ENCODE measurements around the gene SPRR3.

SPRR3 gene

DNA sequence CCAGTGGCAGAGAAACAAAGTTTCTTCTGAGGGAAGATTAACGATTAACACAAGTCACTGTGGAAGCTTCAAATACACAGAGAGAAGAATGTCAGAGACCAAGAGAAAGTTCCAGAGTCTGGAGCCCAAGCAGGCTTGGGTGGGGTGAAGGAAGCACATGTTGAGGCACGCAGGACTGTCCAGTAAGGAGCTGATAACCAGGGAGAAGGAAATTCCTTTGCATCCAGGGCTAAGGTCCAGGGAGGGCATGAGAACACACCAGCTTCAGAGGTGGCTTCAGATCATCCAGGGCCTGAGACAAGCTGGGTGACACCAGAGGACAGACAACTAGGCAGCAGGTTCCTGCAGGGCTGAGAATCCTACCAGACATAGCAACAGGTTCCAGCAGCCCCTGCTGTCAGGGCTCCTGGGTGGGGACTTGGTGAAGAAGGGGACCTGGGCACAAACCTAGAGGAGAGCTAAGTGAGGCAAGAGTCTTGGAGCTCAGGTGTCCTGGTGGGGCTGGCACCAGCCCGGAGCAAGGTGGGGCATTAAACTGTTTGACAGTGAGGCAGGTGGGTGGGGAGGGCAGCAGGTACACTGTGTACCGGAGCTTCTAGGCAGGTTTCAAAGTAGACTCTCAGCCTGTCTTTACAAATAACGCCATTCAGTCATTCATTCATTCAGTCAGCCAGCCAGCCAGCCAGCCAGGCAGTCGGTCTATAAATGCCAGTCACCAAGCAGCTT, 20.2 kb upstream of the SPRR3 start:
- H3K4me3 ChIP-seq (replicated peaks in 1 of 2; ENCODE audit: low read depth in 2 of 2, low read length in 2 of 2) = no peak overlapping the region
- TF ChIP-seq CTCF (IDR thresholded peaks at IDR 0.05; ENCODE audit: low read depth, low read length) = no peak
- DNase-seq (ENCODE audit: low read depth in 2 of 2) = no peak

GRCh38 chr1:152982076-152982475, 19.5 kb upstream of the SPRR3 start:
- no peak for TF ChIP-seq CTCF (IDR thresholded peaks at IDR 0.05; ENCODE audit: low read depth, low read length)
- no peak for DNase-seq (ENCODE audit: low read depth in 2 of 2)

DNA sequence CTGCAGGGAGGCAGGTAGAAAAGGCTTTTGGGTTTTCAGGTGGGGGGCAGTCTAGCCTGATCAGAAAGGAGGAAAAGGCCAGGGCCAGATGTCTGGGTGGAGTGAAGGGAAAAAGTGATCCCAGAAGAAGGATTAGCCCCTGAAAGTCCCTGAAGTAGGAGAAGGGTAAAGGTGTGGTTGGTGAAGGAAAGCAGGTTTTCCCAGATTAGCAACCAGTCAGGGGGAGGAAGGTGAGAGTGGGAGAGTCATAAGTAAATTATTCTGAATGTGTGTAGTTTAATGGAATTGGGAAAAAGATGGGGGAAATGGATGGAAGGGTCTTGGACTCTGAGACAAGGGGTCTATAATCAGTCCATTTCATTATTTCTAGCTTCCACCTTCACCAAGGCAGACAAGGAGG, 18.3 kb upstream of the SPRR3 start:
- no peak overlapping the region for H3K4me3 ChIP-seq (replicated peaks in 1 of 2; ENCODE audit: low read depth in 2 of 2, low read length in 2 of 2)
- DNase-seq (ENCODE audit: low read depth in 2 of 2) = no peak
- no peak for TF ChIP-seq CTCF (IDR thresholded peaks at IDR 0.05; ENCODE audit: low read depth, low read length)

More at GRCh38 chr1:152982076-152982475, 19.5 kb upstream of the SPRR3 start:
- no peak overlapping the region for H3K4me3 ChIP-seq (replicated peaks in 1 of 2; ENCODE audit: low read depth in 2 of 2, low read length in 2 of 2)

GRCh38 chr1:152983743-152984142, 17.8 kb upstream of the SPRR3 start, which contains the start of gene SPRR1A:
SPRR1A (plus strand) TSS chr1:152984081; CDS start chr1:152985231, 1,150 bp downstream.
- no peak for DNase-seq (ENCODE audit: low read depth in 2 of 2)
- no peak for TF ChIP-seq CTCF (IDR thresholded peaks at IDR 0.05; ENCODE audit: low read depth, low read length)
- H3K4me3 ChIP-seq (replicated peaks in 1 of 2; ENCODE audit: low read depth in 2 of 2, low read length in 2 of 2) = no peak within 1 kb of the TSS

DNA sequence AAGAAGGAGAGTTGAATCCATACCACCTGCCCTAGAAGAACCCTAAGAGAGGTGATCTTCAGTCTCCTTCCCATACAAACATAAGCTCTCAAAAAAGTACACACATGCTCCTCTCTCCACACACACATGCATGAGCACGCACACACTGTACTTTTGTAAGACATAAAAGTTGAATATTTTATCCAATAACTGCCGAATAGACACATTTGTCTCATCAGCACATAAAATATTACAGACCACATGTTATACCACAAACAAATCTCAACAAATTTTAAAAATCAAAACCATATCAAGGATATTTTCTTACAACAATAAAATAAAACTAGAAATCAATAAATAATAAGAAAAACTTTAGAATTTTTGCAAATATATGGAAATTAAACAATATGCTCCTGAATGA, 15.0 kb upstream of the SPRR3 start:
- TF ChIP-seq CTCF (IDR thresholded peaks at IDR 0.05; ENCODE audit: low read depth, low read length) = no peak
- H3K4me3 ChIP-seq (replicated peaks in 1 of 2; ENCODE audit: low read depth in 2 of 2, low read length in 2 of 2) = no peak overlapping the region
- no peak for DNase-seq (ENCODE audit: low read depth in 2 of 2)

DNA sequence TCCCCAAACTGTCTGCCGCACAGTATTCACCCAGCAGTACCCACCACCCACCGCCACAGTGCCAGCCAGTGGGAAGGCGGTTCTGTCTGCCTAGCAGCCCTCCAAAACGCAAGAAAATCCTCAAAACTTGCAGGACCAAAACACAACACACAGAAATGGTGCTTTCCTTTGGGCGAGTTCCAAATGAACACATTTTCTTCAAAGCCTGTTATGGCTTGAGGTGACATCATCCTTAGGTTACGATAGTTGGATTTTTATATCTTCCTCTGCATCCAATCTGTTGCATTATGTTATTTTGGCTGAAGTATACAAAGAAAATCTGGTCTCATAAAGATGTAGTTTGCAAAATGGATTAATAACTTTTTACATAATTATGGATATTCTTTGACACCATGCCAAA, 8.4 kb upstream of the SPRR3 start:
- TF ChIP-seq CTCF (IDR thresholded peaks at IDR 0.05; ENCODE audit: low read depth, low read length) = no peak
- DNase-seq (ENCODE audit: low read depth in 2 of 2) = no peak
- H3K4me3 ChIP-seq (replicated peaks in 1 of 2; ENCODE audit: low read depth in 2 of 2, low read length in 2 of 2) = no peak overlapping the region

DNA sequence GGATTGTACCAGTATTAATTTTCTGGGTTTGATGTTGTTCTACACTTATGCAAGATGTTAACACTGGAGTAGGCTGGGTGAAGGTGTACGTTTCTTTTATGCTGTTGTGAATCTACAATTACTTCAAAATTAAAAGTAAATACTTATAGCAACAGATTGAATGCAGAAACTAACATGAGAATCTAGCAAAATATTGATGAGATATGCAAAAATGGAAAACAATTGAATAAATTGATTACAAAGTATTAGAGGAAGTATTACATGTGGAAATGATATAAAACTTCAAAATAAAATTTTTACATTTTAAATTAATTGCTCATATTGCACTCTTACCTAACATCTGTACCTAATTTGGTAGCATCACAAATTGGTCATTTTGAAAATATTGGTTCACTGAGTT, 5.7 kb upstream of the SPRR3 start:
- H3K4me3 ChIP-seq (replicated peaks in 1 of 2; ENCODE audit: low read depth in 2 of 2, low read length in 2 of 2) = no peak overlapping the region
- DNase-seq (ENCODE audit: low read depth in 2 of 2) = no peak
- no peak for TF ChIP-seq CTCF (IDR thresholded peaks at IDR 0.05; ENCODE audit: low read depth, low read length)

All from cardiac fibroblast (primary cell).